DMS53 treated with DMSO at 0.1 percent for 48 hours (cell line): ENCODE results near the gene IGSF3.

Experiments
- DNase-seq: peaks from one replicate; lab custom pipeline; 2025; ENCODE audit not compliant: unreplicated experiment; lab: John Stamatoyannopoulos, UW

IGSF3 gene

GRCh38 chr1:116532671-116533428 is 134.7 kb downstream of the IGSF3 start:
- DNase-seq = no peak

DNA sequence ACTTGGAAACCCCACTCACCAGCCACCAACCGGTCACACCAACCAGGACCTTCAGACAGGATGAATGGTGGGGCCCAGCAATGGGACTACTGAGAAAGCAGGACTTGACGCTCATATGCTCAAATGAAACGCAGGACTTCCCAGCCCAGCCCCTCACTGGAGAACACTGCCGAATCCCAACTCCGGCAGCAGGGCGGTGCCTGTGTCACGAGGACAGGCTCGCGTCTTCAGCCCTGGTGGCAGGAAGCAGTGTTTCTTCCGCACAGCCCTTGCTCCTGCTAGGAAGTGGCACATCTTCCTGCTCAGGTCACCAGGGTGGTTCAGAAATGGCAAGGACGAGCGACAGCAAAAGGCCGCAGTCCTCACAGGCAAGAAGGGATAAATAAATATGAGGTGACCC is 135.6 kb downstream of the IGSF3 start:
- no peak for DNase-seq

- no peak for DNase-seq
Observed at GRCh38 chr1:116529681-116530080, 137.9 kb downstream of the IGSF3 start.

DNA sequence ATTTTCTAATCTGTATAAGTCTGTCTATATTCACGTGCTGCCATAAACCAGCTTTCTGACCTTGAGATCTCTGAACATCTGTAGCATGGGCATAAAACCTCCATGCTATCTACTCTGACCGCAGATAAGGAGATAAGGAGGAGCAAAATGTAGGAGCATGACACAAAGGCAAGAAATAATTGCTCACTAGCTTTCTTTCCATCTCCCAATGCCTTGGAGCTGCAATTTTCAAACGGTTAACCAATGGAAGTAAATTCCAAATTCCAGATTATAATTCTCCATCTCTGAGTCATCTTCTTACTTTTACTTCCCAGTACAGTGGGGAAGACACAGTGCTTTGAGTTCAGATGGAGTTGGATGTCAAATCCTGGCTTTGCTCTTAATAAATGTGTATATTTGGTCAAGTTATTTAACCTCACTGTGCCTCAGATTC is 138.3 kb downstream of the IGSF3 start:
- DNase-seq = no peak

DNA sequence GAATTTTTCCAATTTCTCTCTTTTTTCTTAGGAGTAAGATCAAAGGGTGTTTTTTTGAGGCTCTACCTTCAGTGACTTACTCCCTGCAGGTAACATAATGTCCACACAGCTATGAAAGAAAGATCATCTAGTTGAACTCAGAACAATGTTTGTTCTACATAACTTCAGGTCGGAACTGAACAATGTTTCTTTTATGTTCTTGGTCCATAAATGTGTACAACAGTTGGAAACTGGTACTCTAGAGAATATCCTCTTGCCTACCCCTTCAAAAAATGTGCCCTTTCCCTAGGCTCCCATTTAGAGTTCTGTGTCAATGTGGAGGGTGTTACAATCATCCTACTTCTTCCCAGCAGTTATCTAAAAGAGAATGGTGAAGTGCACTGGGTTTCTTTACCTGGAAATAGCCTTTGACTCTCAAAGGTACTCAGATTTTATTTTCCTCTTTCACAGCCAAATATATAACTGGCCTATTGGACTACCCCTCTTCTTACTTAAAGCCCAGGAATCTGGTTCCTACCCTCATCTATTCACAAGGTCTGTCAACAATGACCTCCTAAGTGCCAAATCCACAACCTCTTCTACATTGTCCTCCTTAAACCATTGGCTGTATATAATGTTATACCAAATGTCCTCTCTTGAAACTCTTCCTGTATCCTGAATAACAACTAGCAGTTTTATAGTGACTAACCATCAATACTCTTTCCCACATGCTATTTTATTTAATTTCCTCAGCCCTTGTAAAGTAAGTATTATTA is 139.0 kb downstream of the IGSF3 start:
- DNase-seq = no peak

GRCh38 chr1:116525440-116525839 is 142.1 kb downstream of the IGSF3 start:
- no peak for DNase-seq
